Activated T-cell treated with anti-CD3 and anti-CD28 coated beads for 48 hours (primary cell): ENCODE data around the gene RHBDD1.

Experiments
- DNase-seq: peaks from one replicate; pipeline ENCODE4 v3.0.0-alpha.2; 2020; ENCODE audit warnings: low read depth

Gene RHBDD1

GRCh38 chr2:226916669-226917068, 80.8 kb downstream of the RHBDD1 start:
- no peak for DNase-seq

GRCh38 chr2:226932443-226932842, 96.6 kb downstream of the RHBDD1 start:
- DNase-seq = no peak

GRCh38 chr2:226934546-226935201, 98.8 kb downstream of the RHBDD1 start:
- DNase-seq = no peak

- no peak for DNase-seq
Measured at GRCh38 chr2:226943862-226944620, 108.2 kb downstream of the RHBDD1 start.

- DNase-seq = no peak
Measured at GRCh38 chr2:226953206-226953605, 117.4 kb downstream of the RHBDD1 start.

GRCh38 chr2:226953826-226954225, 118.0 kb downstream of the RHBDD1 start:
- no peak for DNase-seq

- DNase-seq = no peak
Measured at GRCh38 chr2:226956659-226957058, 120.8 kb downstream of the RHBDD1 start.

GRCh38 chr2:226959418-226959817, 123.6 kb downstream of the RHBDD1 start:
- no peak for DNase-seq

- no peak for DNase-seq
Measured at GRCh38 chr2:226962176-226962773, 126.4 kb downstream of the RHBDD1 start.

- no peak for DNase-seq
Measured at GRCh38 chr2:226963528-226963927, 127.7 kb downstream of the RHBDD1 start.

GRCh38 chr2:226965376-226965775, 129.5 kb downstream of the RHBDD1 start:
- no peak for DNase-seq

- no peak for DNase-seq
Measured at GRCh38 chr2:226969417-226970080, 133.7 kb downstream of the RHBDD1 start.

- DNase-seq = no peak
Measured at GRCh38 chr2:226970362-226970761, 134.5 kb downstream of the RHBDD1 start.

- no peak for DNase-seq
Measured at GRCh38 chr2:226971084-226971483, 135.2 kb downstream of the RHBDD1 start.

- DNase-seq = no peak
Measured at GRCh38 chr2:226971770-226972169, 135.9 kb downstream of the RHBDD1 start.

- DNase-seq = no peak
Measured at GRCh38 chr2:226973816-226974215, 138.0 kb downstream of the RHBDD1 start.

GRCh38 chr2:226977775-226978190, 141.9 kb downstream of the RHBDD1 start:
- DNase-seq = no peak

- no peak for DNase-seq
Measured at GRCh38 chr2:226978300-226978699, 142.4 kb downstream of the RHBDD1 start.

GRCh38 chr2:226979004-226979403, 143.2 kb downstream of the RHBDD1 start:
- no peak for DNase-seq

GRCh38 chr2:226981791-226982326, 146.0 kb downstream of the RHBDD1 start:
- DNase-seq = no peak

GRCh38 chr2:226983895-226984749, 148.3 kb downstream of the RHBDD1 start:
- no peak for DNase-seq
